ENCODE measurements around the gene GUCY1B1.

Gene GUCY1B1

DNA sequence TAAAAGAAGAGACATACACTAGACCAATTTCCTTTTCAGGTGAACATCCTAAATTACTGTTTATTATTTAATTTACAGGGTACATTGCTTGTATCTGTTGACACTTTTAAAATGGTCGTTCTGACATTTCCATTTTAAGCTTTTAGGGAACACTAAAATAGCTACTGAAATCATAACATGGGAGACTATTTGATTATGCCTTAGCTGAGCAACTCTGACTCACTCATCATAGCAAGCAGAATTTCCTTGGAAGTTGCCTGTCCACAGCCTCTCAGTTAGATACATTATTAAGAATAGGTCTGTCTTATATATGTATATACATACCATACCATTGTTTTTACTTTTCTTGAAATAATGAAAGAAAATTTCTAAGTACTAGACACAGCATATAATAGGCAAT lies 22.0 kb downstream of the GUCY1B1 start:
- Histone ChIP-seq H3K36me3 (ENCODE audit: insufficient read depth, low read length) (peaks cover 30% of the 10 kb centered on the region; the same call in 1 of the 2 replicates), H3K27ac (ENCODE audit: low read length) (no peak overlapping the region), H3K9me3 (ENCODE audit: insufficient read depth, low read length, severe bottlenecking) (no peaks in the 10 kb centered on the region), H3K9ac (ENCODE audit: low read depth, low read length) (no peak overlapping the region), H3K4me1 (ENCODE audit: insufficient read depth, low read length) (no peaks in the 10 kb centered on the region), H3K4me2 (ENCODE audit: insufficient read depth, low read length) (no peak overlapping the region), H3K4me3 (ENCODE audit: low read depth in 1 of 2, low read length in 2 of 2) (no peak overlapping the region), H3K79me2 (ENCODE audit: insufficient read depth, low read length) (no peaks in the 10 kb centered on the region), H2AFZ (ENCODE audit: low read depth, low read length) (no peak overlapping the region), H4K20me1 (ENCODE audit: insufficient read depth, low read length) (no peaks in the 10 kb centered on the region), H3K27me3 (ENCODE audit: insufficient read depth, low read length, poor library complexity) (no peaks in the 10 kb centered on the region)
- ATAC-seq (ENCODE audit: insufficient read depth, low read depth) (no peak), DNase-seq (no peak)
- TF ChIP-seq, protein P1, sequence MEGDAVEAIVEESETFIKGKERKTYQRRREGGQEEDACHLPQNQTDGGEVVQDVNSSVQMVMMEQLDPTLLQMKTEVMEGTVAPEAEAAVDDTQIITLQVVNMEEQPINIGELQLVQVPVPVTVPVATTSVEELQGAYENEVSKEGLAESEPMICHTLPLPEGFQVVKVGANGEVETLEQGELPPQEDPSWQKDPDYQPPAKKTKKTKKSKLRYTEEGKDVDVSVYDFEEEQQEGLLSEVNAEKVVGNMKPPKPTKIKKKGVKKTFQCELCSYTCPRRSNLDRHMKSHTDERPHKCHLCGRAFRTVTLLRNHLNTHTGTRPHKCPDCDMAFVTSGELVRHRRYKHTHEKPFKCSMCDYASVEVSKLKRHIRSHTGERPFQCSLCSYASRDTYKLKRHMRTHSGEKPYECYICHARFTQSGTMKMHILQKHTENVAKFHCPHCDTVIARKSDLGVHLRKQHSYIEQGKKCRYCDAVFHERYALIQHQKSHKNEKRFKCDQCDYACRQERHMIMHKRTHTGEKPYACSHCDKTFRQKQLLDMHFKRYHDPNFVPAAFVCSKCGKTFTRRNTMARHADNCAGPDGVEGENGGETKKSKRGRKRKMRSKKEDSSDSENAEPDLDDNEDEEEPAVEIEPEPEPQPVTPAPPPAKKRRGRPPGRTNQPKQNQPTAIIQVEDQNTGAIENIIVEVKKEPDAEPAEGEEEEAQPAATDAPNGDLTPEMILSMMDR (IDR thresholded peaks at IDR 0.05; ENCODE audit: borderline replicate concordance, extremely low read depth, low read length, poor library complexity, severe bottlenecking): no peak
- no peak for TF ChIP-seq EZH2 (IDR thresholded peaks at IDR 0.05; ENCODE audit: borderline replicate concordance, low read depth, low read length, severe bottlenecking)

DNA sequence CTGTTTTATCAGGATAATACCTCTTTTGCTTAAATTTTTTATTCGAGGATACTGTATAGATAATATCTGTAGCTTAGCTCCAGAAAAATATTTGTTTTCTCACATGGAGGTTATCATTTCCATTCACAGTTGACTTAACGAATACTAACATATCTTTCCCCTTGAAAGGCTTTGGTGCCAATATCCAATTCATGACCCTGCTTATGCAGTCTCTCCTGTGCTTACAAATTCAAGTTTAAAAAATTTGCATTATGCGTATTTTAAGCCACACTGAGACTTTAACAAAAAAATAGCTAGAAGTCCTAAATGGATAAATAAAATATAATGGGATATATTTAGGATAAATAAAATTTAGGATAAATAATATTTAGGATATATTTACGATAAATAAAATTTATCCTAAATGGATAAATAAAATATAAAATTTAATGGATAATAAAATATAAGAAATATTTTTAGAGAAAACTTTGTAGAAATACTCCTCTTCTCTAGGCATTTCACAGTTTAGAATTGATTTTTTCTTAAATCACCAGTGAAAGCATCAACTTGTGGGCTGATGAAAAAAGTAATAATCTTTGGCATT lies 22.5 kb downstream of the GUCY1B1 start:
- Histone ChIP-seq H3K9ac (ENCODE audit: low read depth, low read length) (no peak overlapping the region), H3K4me3 (ENCODE audit: low read depth in 1 of 2, low read length in 2 of 2) (no peak overlapping the region), H2AFZ (ENCODE audit: low read depth, low read length) (no peak overlapping the region), H3K4me2 (ENCODE audit: insufficient read depth, low read length) (no peak overlapping the region), H3K36me3 (ENCODE audit: insufficient read depth, low read length) (peaks cover 29% of the 10 kb centered on the region; the same call in 1 of the 2 replicates), H4K20me1 (ENCODE audit: insufficient read depth, low read length) (no peaks in the 10 kb centered on the region), H3K79me2 (ENCODE audit: insufficient read depth, low read length) (no peaks in the 10 kb centered on the region), H3K27ac (ENCODE audit: low read length) (no peak overlapping the region), H3K27me3 (ENCODE audit: insufficient read depth, low read length, poor library complexity) (no peaks in the 10 kb centered on the region), H3K9me3 (ENCODE audit: insufficient read depth, low read length, severe bottlenecking) (no peaks in the 10 kb centered on the region), H3K4me1 (ENCODE audit: insufficient read depth, low read length) (no peaks in the 10 kb centered on the region)
- ATAC-seq (ENCODE audit: insufficient read depth, low read depth) (no peak), DNase-seq (no peak)
- TF ChIP-seq, protein P1 (IDR thresholded peaks at IDR 0.05; ENCODE audit: borderline replicate concordance, extremely low read depth, low read length, poor library complexity, severe bottlenecking): no peak
- no peak for TF ChIP-seq EZH2 (IDR thresholded peaks at IDR 0.05; ENCODE audit: borderline replicate concordance, low read depth, low read length, severe bottlenecking)

DNA sequence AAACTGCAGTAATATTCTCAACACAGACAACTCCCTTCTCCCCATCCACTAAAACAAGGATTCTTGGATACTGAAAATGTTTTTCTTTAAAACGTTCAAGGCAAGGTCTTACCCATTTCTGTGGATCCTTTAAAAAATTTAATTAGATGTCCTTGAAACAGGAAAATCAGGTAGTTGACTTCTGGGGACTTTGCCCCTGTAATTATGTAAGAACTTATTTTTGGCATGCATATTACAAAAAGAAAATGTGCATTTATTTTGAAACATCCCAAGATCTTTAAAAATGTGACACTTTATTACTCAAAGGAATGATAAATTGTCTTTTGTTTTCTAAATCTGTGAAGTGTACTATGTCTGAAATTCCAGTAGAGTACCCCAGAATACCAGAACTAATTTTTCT lies 25.8 kb downstream of the GUCY1B1 start:
- no peaks in the 10 kb centered on the region for H3K79me2 ChIP-seq (ENCODE audit: insufficient read depth, low read length)
- peaks cover 15% of the 10 kb centered on the region for H3K36me3 ChIP-seq (ENCODE audit: insufficient read depth, low read length)
- no peak overlapping the region for H3K4me2 ChIP-seq (ENCODE audit: insufficient read depth, low read length)
- TF ChIP-seq EZH2 (IDR thresholded peaks at IDR 0.05; ENCODE audit: borderline replicate concordance, low read depth, low read length, severe bottlenecking): no peak
- TF ChIP-seq, protein P1 (IDR thresholded peaks at IDR 0.05; ENCODE audit: borderline replicate concordance, extremely low read depth, low read length, poor library complexity, severe bottlenecking): no peak
- no peaks in the 10 kb centered on the region for H3K9me3 ChIP-seq (ENCODE audit: insufficient read depth, low read length, severe bottlenecking)
- no peaks in the 10 kb centered on the region for H3K4me1 ChIP-seq (ENCODE audit: insufficient read depth, low read length)
- no peak overlapping the region for H2AFZ ChIP-seq (ENCODE audit: low read depth, low read length)
- H3K4me3 ChIP-seq (ENCODE audit: low read depth in 1 of 2, low read length in 2 of 2): no peak overlapping the region
- H3K27ac ChIP-seq (ENCODE audit: low read length): no peak overlapping the region
- DNase-seq (no peak), ATAC-seq (ENCODE audit: insufficient read depth, low read depth) (no peak)
- H4K20me1 ChIP-seq (ENCODE audit: insufficient read depth, low read length): no peaks in the 10 kb centered on the region
- no peak overlapping the region for H3K9ac ChIP-seq (ENCODE audit: low read depth, low read length)
- H3K27me3 ChIP-seq (ENCODE audit: insufficient read depth, low read length, poor library complexity): no peaks in the 10 kb centered on the region
